Activated CD4-positive, alpha-beta T cell treated with anti-CD3 and anti-CD28 coated beads for 36 hours (primary cell): ENCODE data around the gene ZNF593. TPM values are rescaled to one million over a fixed set of nuclear protein-coding genes. Genes with fewer than 3 reads are reported as not detected.
A peak's percentile ranks its signal among the peaks of the same experiment; 100 is the strongest.

Source experiments
- ATAC-seq: fragments of 200-7000 bp; cut with Tn5 transposase; one replicate; pipeline ENCODE4 v1.10.0; 2021; ENCODE audit warnings: mild to moderate bottlenecking, moderate library complexity
- CTCF ChIA-PET: fragments of 350-600 bp; sonication (Branson Sonifier 250); formaldehyde crosslinking; loops from one replicate; lab custom pipeline; 2021; ENCODE audit warnings: antibody characterized with exemption; lab: Charles Lee
- POLR2A ChIA-PET: fragments of 350-600 bp; sonication (Branson Sonifier 250); formaldehyde crosslinking; loops from one replicate; lab custom pipeline; 2021; ENCODE audit warnings: antibody characterized with exemption, inconsistent platforms; lab: Charles Lee
- DNase-seq: peaks from one replicate; pipeline ENCODE4 v3.0.0-alpha.2; 2020
- H3K27ac Mint-ChIP-seq: one replicate; pipeline ENCODE4 v1.8.0; 2021; ENCODE audit warnings: mixed read lengths
- H3K27me3 Mint-ChIP-seq: one replicate; pipeline ENCODE4 v1.8.0; 2021; ENCODE audit warnings: mixed read lengths
- H3K36me3 Mint-ChIP-seq: one replicate; pipeline ENCODE4 v1.8.0; 2021; ENCODE audit warnings: low read depth, mixed read lengths
- H3K4me1 Mint-ChIP-seq: one replicate; pipeline ENCODE4 v1.8.0; 2021; ENCODE audit warnings: mixed read lengths
- H3K4me3 Mint-ChIP-seq: one replicate; pipeline ENCODE4 v1.8.0; 2021; ENCODE audit warnings: mild to moderate bottlenecking, moderate library complexity, mixed read lengths
- H3K9me3 Mint-ChIP-seq: one replicate; pipeline ENCODE4 v1.8.0; 2021; ENCODE audit warnings: low read depth, mixed read lengths
- intact Hi-C, 2 experiments: fragments of 100-400 bp; cut with DNase I in 1 of 2; cut with micrococcal nuclease in 1 of 2; formaldehyde crosslinking; loops; one replicate each; pipeline versions ENCODE4 v1.14.2 to v1.15.1; 2022 to 2024; cut with DNase I, micrococcal nuclease
- total RNA-seq, 2 experiments: library from RNA; stranded (reverse); gene quantifications; one replicate each; pipeline ENCODE4 v1.2.3, GENCODE V29; 2021

The ZNF593 gene
- total RNA-seq, 2 experiments from 2014 or later = 44.6 to 56.3 TPM

DNA sequence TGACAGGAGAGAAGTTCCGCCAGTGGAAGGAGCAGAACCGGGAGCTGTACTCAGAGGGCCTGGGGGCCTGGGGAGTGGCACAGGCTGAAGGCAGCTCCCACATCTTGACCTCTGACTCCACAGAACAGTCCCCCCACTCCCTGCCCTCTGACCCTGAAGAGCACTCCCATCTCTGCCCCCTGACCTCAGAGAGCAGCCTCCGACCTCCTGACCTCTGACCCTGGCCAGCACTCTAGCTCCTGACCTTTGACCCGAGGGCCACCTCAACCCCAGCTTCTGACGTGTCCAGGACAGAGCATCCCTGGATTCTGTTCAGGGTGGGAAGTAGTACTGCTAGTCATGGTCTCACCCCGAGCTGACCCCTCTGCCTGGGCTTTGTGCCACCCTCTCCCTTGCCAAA is 19.6 kb downstream of the ZNF593 start:
- ChIA-PET CTCF (interaction anchor here (0.7 to 1.0 kb wide), 2 partner anchors 19 to 354 kb away, joined by 3 to 4 read pairs; no protein-coding TSS in a partner anchor), POLR2A (no interaction called here)
- no peaks in the 10 kb centered on the region for H3K36me3 Mint-ChIP-seq
- no peaks in the 10 kb centered on the region for H3K9me3 Mint-ChIP-seq
- H3K27ac Mint-ChIP-seq = no peak overlapping the region
- ATAC-seq (no peak), DNase-seq (no peak)
- no peak overlapping the region for H3K4me3 Mint-ChIP-seq
- no peaks in the 10 kb centered on the region for H3K27me3 Mint-ChIP-seq
- H3K4me1 Mint-ChIP-seq = peaks cover 7% of the 10 kb centered on the region
- intact Hi-C loops = no loop called here

DNA sequence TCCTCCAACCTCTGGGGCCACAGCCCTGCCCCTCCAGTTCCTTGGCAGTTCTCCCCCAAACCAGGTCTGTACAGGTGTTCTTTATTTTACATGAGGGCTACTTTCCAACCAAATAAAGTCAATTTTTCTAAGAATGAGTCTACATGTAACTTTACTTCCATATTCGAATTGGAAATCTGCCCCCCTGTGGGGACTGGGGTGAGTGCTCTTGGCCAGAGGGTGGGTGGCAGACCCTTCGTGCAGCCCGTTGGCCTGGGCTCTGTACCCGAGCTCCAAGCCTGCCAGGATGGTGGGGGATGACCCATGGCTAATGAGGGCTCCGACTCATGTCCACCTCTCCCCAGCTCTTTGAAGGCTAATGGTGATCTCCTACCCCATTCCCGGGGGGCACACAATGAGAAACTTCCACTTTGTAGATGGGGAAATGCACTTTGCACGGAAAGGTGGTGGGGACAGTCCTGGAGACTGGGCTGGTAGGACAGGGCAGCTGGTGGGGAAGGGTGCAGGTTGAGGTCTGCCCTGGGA is 20.1 kb downstream of the ZNF593 start:
- Mint-ChIP-seq H3K4me3 (no peak overlapping the region), H3K36me3 (no peaks in the 10 kb centered on the region), H3K27ac (no peak overlapping the region), H3K4me1 (peaks cover 7% of the 10 kb centered on the region), H3K27me3 (no peaks in the 10 kb centered on the region), H3K9me3 (no peaks in the 10 kb centered on the region)
- DNase-seq (no peak), ATAC-seq (no peak)
- ChIA-PET CTCF (interaction anchor here (1.0 kb wide), 1 partner anchor 19 kb away, joined by 4 read pairs; no protein-coding TSS in a partner anchor), POLR2A (interaction anchor here (0.7 kb wide), 1 partner anchor 64 kb away, joined by 5 read pairs; no protein-coding TSS in a partner anchor)
- intact Hi-C loops = no loop called here

DNA sequence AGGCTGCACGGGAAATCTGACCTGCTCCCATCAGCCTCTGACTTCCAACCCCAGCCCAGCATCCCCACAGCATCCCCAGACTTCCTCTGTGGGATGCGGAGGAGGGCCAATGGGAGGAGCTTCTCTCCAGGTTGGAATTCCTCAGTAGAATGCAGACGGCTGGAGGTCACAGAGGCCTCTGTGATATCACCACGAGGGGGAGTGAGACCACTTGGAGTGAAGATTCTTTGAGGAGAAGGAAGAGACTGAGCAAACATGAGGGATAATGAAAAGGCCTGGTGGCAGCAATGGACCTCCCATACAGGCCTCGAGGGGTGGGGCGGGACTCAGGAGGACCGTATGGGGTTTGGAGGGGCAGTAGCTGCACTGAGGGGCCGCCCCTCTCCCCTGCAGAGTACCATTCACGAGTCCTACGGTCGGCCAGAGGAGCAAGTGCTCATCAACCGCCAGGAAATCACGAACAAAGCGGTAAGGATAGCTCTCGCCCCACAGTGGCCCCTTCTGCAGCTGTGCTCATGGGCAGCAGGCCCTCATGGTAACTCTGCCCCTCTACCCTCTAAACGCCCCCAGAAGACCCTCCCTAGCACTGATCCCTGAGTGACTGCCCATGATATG is 20.8 kb downstream of the ZNF593 start, which contains the start of gene CATSPER4:
Gene CATSPER4, plus strand, starts transcription at position 230 of the 615 bp plus-strand sequence. Its CDS starts 26 bp downstream, at position 256.
- Mint-ChIP-seq H3K4me3 (no peak within 1 kb of the TSS), H3K4me1 (peaks cover 7% of the 10 kb centered on the region), H3K36me3 (no peaks in the 10 kb centered on the region), H3K9me3 (no peaks in the 10 kb centered on the region), H3K27me3 (no peaks in the 10 kb centered on the region), H3K27ac (no peak within 1 kb of the TSS)
- intact Hi-C loops = no loop called here
- CTCF ChIA-PET = interaction anchor here (1.1 kb wide), 1 partner anchor 131 kb away, joined by 3 read pairs; no protein-coding TSS in a partner anchor
- POLR2A ChIA-PET = interaction anchor here (0.7 kb wide), 1 partner anchor 63 kb away, joined by 5 read pairs; no protein-coding TSS in a partner anchor
- no peak for ATAC-seq
- no peak for DNase-seq

DNA sequence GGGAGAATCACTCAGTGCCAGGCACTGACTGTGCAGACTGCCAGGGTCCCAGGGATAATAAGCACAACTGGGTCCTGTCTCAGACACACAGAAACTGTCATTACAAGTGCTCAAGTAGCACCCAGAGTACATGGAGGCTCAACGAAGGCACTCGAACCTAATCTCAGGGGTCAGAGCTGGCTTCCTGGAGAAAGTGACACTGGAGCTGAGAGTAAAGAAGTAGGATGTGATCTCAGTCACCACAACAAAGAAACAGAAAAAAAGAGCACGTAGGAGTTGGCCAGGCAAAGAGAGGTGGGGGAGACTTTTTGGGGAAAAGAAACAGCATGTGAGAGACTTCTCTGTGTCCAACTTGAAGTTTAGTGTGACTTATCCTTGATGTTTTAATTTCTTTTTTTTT is 22.0 kb downstream of the ZNF593 start:
- Mint-ChIP-seq H3K4me3 (no peak overlapping the region), H3K9me3 (no peaks in the 10 kb centered on the region), H3K36me3 (no peaks in the 10 kb centered on the region), H3K4me1 (peaks cover 7% of the 10 kb centered on the region), H3K27me3 (no peaks in the 10 kb centered on the region), H3K27ac (peak overlapping the region; percentile 59)
- intact Hi-C loops = no loop called here
- DNase-seq (peak; percentile 42), ATAC-seq (peak; percentile 80)
- CTCF ChIA-PET = interaction anchor here (0.8 to 1.4 kb wide), 2 partner anchors 47 to 225 kb away, joined by 3 to 4 read pairs; no protein-coding TSS in a partner anchor
- POLR2A ChIA-PET = interaction anchor here (0.6 kb wide), 1 partner anchor 34 kb away, joined by 4 read pairs; no protein-coding TSS in a partner anchor

DNA sequence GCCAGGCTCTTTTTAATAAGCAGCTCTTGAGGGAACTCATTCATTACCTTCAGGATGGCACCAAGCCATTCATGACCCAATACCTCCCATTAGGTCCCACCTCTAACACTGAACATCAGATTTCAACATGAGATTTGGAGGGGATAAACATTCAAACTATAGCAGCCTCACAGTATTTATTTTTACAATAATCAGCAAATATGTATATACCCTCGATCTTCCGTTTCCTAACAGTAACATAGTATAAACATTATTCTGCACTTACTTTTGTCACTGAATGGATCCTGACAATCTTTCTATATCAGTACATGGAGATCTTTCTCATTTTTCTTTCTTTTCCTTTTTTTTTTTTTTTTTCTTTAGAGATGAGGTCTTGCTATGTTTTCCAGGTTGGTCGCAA is 26.1 kb downstream of the ZNF593 start:
- Mint-ChIP-seq H3K27me3 (no peaks in the 10 kb centered on the region), H3K4me3 (no peak overlapping the region), H3K36me3 (no peaks in the 10 kb centered on the region), H3K27ac (no peak overlapping the region), H3K9me3 (no peaks in the 10 kb centered on the region), H3K4me1 (peaks cover 15% of the 10 kb centered on the region)
- ChIA-PET POLR2A (interaction anchor here (0.6 kb wide), 1 partner anchor 914 kb away, joined by 3 read pairs; no protein-coding TSS in a partner anchor), CTCF (interaction anchor here (0.6 kb wide), 1 partner anchor 19 kb away, joined by 3 read pairs; no protein-coding TSS in a partner anchor)
- ATAC-seq (no peak), DNase-seq (no peak)
- intact Hi-C loops = no loop called here

DNA sequence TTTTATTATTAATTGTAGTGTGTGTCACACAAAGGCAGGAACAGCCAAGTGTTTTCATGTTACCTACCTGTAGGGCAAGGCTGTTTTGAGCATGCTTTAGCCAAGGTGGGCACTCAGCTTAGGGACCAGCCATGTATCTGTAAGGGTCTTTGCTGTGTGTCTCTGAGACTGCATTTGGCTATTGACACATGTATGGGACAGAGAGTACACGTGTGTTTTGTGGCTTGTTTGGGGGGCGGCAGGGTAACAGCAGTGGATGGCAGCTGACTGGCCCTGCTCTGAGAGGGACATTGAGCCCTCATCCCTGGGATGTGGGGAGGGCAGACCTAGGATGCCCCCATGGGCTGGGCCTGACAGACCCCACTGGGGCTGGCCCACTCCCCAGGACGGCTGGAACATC is 27.6 kb downstream of the ZNF593 start:
- H3K4me3 Mint-ChIP-seq = no peak overlapping the region
- DNase-seq (no peak), ATAC-seq (no peak)
- H3K27me3 Mint-ChIP-seq = no peaks in the 10 kb centered on the region
- no peaks in the 10 kb centered on the region for H3K36me3 Mint-ChIP-seq
- ChIA-PET POLR2A (no interaction called here), CTCF (interaction anchor here (1.0 kb wide), 1 partner anchor 124 kb away, joined by 3 read pairs; no protein-coding TSS in a partner anchor)
- H3K9me3 Mint-ChIP-seq = no peaks in the 10 kb centered on the region
- intact Hi-C loops = no loop called here
- peaks cover 22% of the 10 kb centered on the region for H3K4me1 Mint-ChIP-seq
- no peak overlapping the region for H3K27ac Mint-ChIP-seq

DNA sequence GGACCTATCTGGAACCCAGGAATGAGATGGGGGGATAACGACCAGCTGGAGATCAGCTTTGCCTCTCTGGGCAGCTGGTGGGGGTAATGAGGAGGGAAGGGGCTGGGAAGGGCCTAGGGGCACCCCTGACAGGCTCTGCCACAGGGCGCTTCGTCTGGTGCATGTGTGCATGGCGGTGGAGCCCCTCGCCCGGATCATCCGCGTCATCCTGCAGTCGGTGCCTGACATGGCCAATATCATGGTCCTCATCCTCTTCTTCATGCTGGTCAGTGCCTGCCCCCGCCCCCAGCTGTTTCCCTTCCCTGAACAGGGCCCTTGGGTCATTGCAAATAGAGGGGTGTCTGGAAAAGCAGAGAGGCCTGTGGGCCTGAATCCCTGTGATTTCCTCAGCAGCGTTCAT is 28.1 kb downstream of the ZNF593 start:
- no peak for ATAC-seq
- H3K9me3 Mint-ChIP-seq = no peaks in the 10 kb centered on the region

DNA sequence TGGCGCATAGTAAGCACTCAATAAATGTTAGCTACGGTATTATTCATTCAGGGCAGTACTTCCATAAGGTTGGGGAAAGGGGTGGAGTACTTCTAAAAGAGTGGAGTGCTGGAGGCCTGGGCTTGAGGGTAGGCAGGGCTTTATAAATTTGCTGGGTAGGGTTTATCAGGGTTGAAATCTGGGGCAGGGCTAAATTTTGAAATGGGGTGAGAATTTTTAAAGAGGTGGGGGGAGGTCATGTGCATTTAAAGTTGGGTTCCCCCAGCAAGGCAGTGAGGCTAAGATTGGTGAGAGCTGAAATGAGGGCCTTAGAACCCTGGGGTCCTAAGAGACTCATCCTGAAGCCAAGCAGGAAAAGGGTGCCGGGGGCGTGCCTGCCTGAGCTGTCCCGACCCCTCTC is 30.7 kb downstream of the ZNF593 start:
- CTCF ChIA-PET = interaction anchor here (1.1 to 1.6 kb wide), 2 partner anchors 33 to 62 kb away, joined by 3 to 4 read pairs; no protein-coding TSS in a partner anchor
- no peak for ATAC-seq
- H3K4me3 Mint-ChIP-seq = no peak overlapping the region
- intact Hi-C loops = no loop called here
- H3K27me3 Mint-ChIP-seq = no peaks in the 10 kb centered on the region
- no peaks in the 10 kb centered on the region for H3K9me3 Mint-ChIP-seq
- peaks cover 25% of the 10 kb centered on the region for H3K4me1 Mint-ChIP-seq
- POLR2A ChIA-PET = no interaction called here
- peak overlapping the region; percentile 73 for H3K27ac Mint-ChIP-seq
- no peak for DNase-seq
- H3K36me3 Mint-ChIP-seq = no peaks in the 10 kb centered on the region

More for the DNA sequence above, 28.1 kb downstream of the ZNF593 start:
- ChIA-PET POLR2A (no interaction called here), CTCF (no interaction called here)
- no peak for DNase-seq
- Mint-ChIP-seq H3K4me3 (no peak overlapping the region), H3K4me1 (peaks cover 25% of the 10 kb centered on the region), H3K27ac (no peak overlapping the region), H3K27me3 (no peaks in the 10 kb centered on the region), H3K36me3 (no peaks in the 10 kb centered on the region)
- intact Hi-C loops = no loop called here

DNA sequence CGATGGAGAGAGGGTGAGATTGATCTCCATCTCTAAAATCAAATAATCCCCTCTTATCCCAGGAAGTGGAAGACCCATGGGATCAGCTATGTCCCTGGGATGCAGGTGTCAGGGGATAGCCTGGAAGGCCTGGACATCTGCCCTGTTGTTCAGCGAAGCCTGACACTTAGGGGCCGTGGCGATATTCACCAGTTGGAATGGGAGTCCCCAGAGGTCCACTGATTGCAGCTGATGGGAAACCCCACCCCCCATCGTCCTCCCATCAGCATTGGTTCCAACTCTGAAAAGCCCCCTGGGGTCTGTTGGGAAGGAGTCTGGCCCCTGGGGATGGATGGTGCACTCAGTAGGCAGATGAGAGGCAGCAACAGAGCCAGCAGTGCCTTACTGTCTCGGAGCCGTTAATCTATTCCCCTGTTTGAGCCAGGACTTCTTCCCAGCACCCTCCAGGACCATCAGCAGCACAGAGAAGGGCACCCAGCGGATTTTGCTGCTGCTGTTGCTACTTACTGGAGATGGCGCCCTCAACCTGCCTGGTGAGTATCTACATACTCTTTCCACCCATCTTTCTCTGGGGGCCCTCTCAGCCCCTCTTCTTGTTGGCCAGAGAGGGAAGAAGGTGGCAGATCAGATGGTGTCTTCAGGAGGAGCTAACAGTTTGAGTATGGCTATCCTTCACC is 34.1 kb downstream of the ZNF593 start:
- no peak overlapping the region for H3K27ac Mint-ChIP-seq
- ChIA-PET CTCF (interaction anchor here (0.9 to 2.7 kb wide), 5 partner anchors 10 to 213 kb away, joined by 3 to 9 read pairs (median 3); partner anchors contain the start of gene CEP85), POLR2A (no interaction called here)
- H3K4me3 Mint-ChIP-seq = no peak overlapping the region
- ATAC-seq = no peak
- no peaks in the 10 kb centered on the region for H3K27me3 Mint-ChIP-seq
- H3K9me3 Mint-ChIP-seq = no peaks in the 10 kb centered on the region
- peaks cover 25% of the 10 kb centered on the region for H3K4me1 Mint-ChIP-seq
- peak; percentile 32 for DNase-seq
- intact Hi-C loops = no loop called here
- no peaks in the 10 kb centered on the region for H3K36me3 Mint-ChIP-seq

DNA sequence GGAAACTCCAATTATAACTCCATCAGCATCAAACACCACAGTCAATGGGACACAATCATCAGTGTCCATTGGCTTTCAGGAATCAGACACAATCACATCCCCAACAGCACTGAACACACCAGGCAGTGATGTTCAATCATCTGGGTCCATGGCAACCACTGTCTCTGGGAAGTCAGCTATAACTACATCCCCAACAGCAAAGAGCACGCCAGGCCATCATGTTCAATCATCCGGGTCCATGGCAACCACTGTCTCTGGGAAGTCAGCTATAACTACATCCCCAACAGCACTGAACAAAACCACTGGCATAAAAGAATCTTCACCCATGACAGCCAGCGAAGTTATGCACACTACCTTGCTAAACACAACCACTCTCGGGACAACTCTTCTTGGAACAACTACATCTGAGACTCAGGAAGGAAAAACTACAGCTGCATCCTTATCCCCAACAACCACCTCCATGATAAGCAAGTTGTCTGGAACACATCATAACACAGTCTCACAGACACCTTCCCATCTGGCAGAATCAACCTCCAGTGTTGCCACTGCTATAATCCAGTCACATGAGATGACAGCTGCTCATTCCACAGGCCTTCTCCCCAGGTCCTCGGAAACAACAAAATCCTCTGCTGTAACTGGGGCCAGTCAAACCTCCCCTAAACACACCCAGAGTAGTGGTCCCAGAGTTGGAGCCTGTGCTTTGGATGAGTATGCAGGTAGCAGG is 40.6 kb downstream of the ZNF593 start:
- Mint-ChIP-seq H3K9me3 (no peaks in the 10 kb centered on the region), H3K27ac (no peak overlapping the region), H3K27me3 (no peaks in the 10 kb centered on the region), H3K4me3 (no peak overlapping the region), H3K4me1 (no peaks in the 10 kb centered on the region), H3K36me3 (no peaks in the 10 kb centered on the region)
- no peak for ATAC-seq
- ChIA-PET POLR2A (no interaction called here), CTCF (interaction anchor here (0.5 to 2.5 kb wide), 4 partner anchors 25 to 514 kb away, joined by 3 to 7 read pairs (median 4); partner anchors contain the start of gene ZNF593)
- intact Hi-C loops = no loop called here
- DNase-seq = no peak
